Peyer's patch (tissue), 4 donors: ENCODE data around the gene ZNF679. TPM values are rescaled to one million over a fixed set of nuclear protein-coding genes. Genes with fewer than 3 reads are reported as not detected.
"Not testable (repeated sequence)": the region's sequence is repeated elsewhere in the genome, so short reads cannot be mapped to it uniquely, and the experiment has no call there.

ENCODE experiments used
- DNase-seq, 3 donors: peaks; one replicate each; pipeline ENCODE4 v3.0.0-alpha.2; 2017 to 2019
- H3K27ac ChIP-seq, 4 donors: fragments of 200-600 bp; sonication (generic); one replicate each; pipeline ENCODE4 v1.5.1; 2016 to 2019
- H3K27me3 ChIP-seq, 2 donors: fragments of 200-600 bp; sonication (generic); one replicate each; pipeline ENCODE4 v1.5.1; 2019
- H3K36me3 ChIP-seq, 3 donors: fragments of 200-600 bp; sonication (generic); one replicate each; pipeline ENCODE4 v1.5.1; 2016 to 2019
- H3K4me1 ChIP-seq, 4 donors: fragments of 200-600 bp; sonication (generic); one replicate each; pipeline ENCODE4 v1.5.1; 2016 to 2019
- H3K4me3 ChIP-seq, 4 donors: fragments of 200-600 bp; sonication (generic); 1 replicate in 3 of 4; 2 replicates in 1 of 4; pipeline ENCODE4 v1.5.1; 2016 to 2019; ENCODE audit warnings: mild to moderate bottlenecking in 1 of 4
- H3K9me3 ChIP-seq, 4 donors: fragments of 200-600 bp; sonication (generic); one replicate each; pipeline ENCODE4 v1.5.1; 2016 to 2019; ENCODE audit warnings: mild to moderate bottlenecking in 1 of 4
- POLR2A ChIP-seq, 2 donors: fragments of 450-650 bp; IDR thresholded peaks; one replicate each; pipeline ENCODE4 v1.5.1; 2017; ENCODE audit warnings: antibody characterized with exemption in 2 of 2, mild to moderate bottlenecking in 2 of 2, moderate library complexity in 2 of 2
- total RNA-seq, 4 donors: library from RNA; depleted of rRNA; stranded (reverse); fragments of >200 nt; gene quantifications; one replicate each; pipeline ENCODE4 v1.1.0, GENCODE V29; 2016
- TF ChIP-seq, protein P1 (sequence below), 6 experiments: fragments of 450-650 bp in 4 of 6; fragments of 200-600 bp in 2 of 6; sonication (generic) in 1 of 6; IDR thresholded peaks; one replicate each; pipeline ENCODE4 v1.5.1; 2017 to 2019; ENCODE audit warnings: antibody characterized with exemption in 6 of 6, mild to moderate bottlenecking in 3 of 6, moderate library complexity in 1 of 6

ZNF679 gene
- total RNA-seq, 4 donors from 2014 or later, result not detected

DNA sequence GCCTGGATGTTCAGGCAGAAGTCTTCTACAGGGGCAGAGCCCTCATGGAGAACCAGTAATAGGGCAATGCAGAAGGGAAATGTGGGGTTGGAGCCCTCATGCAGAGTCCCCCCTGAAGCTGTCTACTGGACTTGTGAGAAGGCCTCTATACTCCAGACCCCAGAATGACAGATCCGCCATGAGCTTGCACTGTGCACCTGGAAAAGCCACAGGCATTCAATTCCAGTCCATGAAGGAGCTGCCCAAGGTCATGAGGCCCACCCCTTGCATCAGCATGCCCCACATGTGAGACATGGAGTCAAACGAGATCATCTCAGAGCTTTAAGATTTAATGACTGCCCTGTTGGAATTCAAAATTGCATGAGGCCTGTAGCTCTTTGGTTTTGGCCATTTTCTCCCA, 4.9 kb upstream of the ZNF679 start:
- H3K27ac ChIP-seq, result no peak overlapping the region
- no peak overlapping the region for H3K4me3 ChIP-seq
- no peaks in the 10 kb centered on the region for H3K4me1 ChIP-seq
- H3K36me3 ChIP-seq, result no peaks in the 10 kb centered on the region
- TF ChIP-seq, protein P1, sequence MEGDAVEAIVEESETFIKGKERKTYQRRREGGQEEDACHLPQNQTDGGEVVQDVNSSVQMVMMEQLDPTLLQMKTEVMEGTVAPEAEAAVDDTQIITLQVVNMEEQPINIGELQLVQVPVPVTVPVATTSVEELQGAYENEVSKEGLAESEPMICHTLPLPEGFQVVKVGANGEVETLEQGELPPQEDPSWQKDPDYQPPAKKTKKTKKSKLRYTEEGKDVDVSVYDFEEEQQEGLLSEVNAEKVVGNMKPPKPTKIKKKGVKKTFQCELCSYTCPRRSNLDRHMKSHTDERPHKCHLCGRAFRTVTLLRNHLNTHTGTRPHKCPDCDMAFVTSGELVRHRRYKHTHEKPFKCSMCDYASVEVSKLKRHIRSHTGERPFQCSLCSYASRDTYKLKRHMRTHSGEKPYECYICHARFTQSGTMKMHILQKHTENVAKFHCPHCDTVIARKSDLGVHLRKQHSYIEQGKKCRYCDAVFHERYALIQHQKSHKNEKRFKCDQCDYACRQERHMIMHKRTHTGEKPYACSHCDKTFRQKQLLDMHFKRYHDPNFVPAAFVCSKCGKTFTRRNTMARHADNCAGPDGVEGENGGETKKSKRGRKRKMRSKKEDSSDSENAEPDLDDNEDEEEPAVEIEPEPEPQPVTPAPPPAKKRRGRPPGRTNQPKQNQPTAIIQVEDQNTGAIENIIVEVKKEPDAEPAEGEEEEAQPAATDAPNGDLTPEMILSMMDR (IDR thresholded peaks at IDR 0.05), result no peak
- TF ChIP-seq POLR2A (IDR thresholded peaks at IDR 0.05), result no peak
- peaks cover 0 to 21% (median 0%) of the 10 kb centered on the region in 4 donors for H3K9me3 ChIP-seq
- DNase-seq, result no peak
- H3K27me3 ChIP-seq, result no peaks in the 10 kb centered on the region

DNA sequence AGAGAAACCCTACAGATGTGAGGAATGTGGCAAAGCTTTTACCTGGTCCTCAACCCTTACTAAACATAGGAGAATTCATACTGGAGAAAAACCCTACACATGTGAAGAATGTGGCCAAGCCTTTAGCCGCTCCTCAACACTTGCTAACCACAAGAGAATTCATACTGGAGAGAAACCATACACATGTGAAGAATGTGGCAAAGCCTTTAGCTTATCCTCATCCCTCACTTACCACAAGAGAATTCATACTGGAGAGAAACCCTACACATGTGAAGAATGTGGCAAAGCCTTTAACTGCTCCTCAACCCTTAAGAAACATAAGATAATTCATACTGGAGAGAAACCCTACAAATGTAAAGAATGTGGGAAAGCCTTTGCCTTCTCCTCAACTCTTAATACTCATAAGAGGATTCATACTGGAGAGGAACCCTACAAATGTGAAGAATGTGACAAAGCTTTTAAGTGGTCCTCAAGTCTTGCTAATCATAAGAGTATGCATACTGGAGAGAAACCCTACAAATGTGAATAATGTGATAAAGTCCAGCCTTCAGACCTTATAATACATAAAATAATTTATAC, 38.2 kb downstream of the ZNF679 start:
- Histone ChIP-seq H3K4me3 (no peak overlapping the region), H3K36me3 (no peaks in the 10 kb centered on the region), H3K27ac (no peak overlapping the region), H3K27me3 (no peaks in the 10 kb centered on the region), H3K4me1 (no peaks in the 10 kb centered on the region), H3K9me3 (peaks cover 0 to 35% (median 8%) of the 10 kb centered on the region in 4 donors)
- TF ChIP-seq POLR2A (IDR thresholded peaks at IDR 0.05), result no peak
- TF ChIP-seq, protein P1 (IDR thresholded peaks at IDR 0.05), result no peak
- no peak for DNase-seq

DNA sequence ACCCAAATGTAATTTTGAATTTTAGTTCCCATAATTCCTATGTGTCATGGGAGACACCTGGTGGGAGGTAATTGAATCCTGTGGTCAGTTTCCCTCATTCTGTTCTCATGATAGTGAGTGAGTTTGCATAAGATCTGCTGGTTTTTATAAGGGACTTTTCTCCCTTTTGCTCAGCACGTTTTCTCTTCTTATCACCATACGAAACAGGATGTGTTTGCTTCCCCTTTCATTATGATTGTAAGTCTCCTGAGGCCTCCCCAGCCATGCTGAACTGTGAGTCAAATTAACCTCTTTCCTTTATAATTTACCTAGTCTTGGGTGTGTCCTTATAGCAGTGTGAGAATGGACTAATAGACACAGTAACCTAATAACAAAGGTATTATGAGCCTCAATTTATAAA, 49.4 kb downstream of the ZNF679 start:
- Histone ChIP-seq H3K36me3 (no peaks in the 10 kb centered on the region), H3K9me3 (no peaks in the 10 kb centered on the region), H3K27ac (no peak overlapping the region), H3K27me3 (no peaks in the 10 kb centered on the region), H3K4me1 (no peaks in the 10 kb centered on the region), H3K4me3 (no peak overlapping the region)
- TF ChIP-seq, protein P1 (IDR thresholded peaks at IDR 0.05), result no peak
- no peak for TF ChIP-seq POLR2A (IDR thresholded peaks at IDR 0.05)
- DNase-seq, result no peak

DNA sequence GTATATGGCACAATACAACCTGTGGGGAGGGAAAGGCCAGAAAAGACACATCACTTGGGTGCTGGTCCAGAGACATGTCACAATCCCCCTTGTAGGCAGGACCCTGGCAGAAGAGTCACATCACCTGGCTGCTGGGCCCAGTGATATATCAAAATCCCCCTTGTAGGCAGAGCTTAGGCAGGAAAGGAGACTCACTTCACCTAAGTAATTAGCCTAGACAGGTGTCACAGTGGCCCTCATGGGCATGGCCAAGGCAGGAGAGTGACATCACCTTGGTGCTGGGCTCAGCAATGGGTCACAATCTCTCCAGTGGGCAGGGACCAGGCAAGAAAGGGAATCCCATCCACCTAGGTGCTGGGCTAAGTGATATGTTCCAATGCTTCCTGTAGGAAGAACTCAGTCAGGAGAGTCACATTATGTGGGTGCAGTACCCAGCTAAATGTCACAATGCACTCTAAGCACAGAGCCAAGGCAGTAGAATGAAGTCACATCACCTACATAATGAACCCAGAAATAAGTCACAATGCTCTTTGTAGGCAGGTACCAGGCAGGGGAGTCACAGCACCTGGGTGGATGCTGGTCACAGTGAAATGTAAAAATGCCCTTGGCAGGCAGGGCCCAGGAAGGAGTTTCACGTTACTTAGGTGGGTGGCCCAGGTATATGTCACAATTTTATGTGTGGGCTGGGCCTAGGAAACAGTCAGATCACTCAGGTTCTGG, 66.6 kb downstream of the ZNF679 start:
- no peaks in the 10 kb centered on the region for H3K4me1 ChIP-seq
- no peak overlapping the region for H3K4me3 ChIP-seq
- no peak for DNase-seq
- no peak for TF ChIP-seq POLR2A (IDR thresholded peaks at IDR 0.05)
- TF ChIP-seq, protein P1 (IDR thresholded peaks at IDR 0.05), result no peak
- H3K27me3 ChIP-seq, result no peaks in the 10 kb centered on the region
- H3K27ac ChIP-seq, result no peak overlapping the region
- H3K9me3 ChIP-seq, result no peaks in the 10 kb centered on the region
- H3K36me3 ChIP-seq, result no peaks in the 10 kb centered on the region

DNA sequence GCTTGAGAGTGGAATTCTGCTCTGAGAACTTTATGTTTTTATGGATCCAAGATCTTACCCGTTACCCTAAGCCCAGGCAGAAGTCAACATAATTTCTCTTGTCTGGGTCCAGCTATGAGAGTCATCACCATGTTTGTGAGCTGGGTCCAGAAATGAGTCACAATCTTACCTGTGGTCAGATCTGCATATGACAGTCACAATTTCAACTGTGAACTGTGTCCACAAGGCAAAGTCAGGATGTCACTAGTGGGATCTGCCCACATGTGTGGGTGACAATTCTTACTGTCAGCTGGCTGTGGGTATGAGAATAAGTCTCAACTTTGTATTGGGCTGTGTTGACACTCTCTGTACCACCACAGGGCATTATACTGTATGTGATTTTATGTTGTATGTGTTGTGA, 69.1 kb downstream of the ZNF679 start:
- not testable (repeated sequence) for H3K27me3 ChIP-seq, DNase-seq, H3K4me3 ChIP-seq, H3K36me3 ChIP-seq, H3K27ac ChIP-seq, H3K9me3 ChIP-seq, H3K4me1 ChIP-seq

DNA sequence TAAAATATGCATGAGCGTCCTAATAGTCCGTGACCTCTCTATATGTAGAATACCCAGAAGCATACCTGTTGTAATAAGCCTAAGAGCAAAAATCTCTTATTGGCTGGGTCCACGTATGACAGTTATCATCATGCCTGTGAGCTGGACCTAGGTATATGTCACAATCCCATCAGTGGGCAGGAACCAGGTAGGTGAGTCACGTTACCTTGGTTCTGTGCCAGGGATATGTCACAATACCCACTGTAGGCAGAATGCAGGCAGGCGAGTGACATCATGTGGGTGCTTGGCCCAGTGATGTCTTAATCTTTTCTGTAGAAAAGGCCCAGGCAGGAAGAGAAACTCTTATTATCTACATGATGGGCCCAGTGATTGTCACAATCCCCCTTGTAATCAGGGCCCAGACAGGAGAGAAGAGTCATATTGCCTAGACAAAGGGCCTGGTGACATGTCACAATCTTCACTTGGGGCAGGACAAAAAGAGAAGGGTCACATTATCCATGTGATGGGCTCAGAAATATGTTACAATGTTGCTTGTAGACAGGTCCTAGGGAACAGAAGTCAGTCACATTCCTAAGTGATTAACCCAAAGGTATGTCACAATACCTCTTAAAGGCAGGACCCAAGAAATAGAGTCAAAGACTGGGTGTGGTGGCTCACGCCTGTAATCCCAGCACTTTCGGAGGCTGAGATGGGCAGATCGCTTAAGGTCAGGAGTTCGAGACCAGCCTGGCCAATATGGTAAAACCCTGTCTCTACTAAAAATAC, 72.5 kb downstream of the ZNF679 start:
- Histone ChIP-seq H3K4me1 (no peaks in the 10 kb centered on the region), H3K9me3 (no peaks in the 10 kb centered on the region), H3K36me3 (no peaks in the 10 kb centered on the region), H3K27me3 (no peaks in the 10 kb centered on the region), H3K27ac (no peak overlapping the region), H3K4me3 (no peak overlapping the region)
- no peak for DNase-seq
- no peak for TF ChIP-seq POLR2A (IDR thresholded peaks at IDR 0.05)
- TF ChIP-seq, protein P1 (IDR thresholded peaks at IDR 0.05), result no peak
